ENCODE data around the gene LPP. TPM values are rescaled to one million over a fixed set of nuclear protein-coding genes. Genes with fewer than 3 reads are reported as not detected.

The LPP gene
- polyA plus RNA-seq, 1 donor (not counting 4 experiments of a cell fraction or from before 2014, with no cell fraction given), result 16.0 TPM

DNA sequence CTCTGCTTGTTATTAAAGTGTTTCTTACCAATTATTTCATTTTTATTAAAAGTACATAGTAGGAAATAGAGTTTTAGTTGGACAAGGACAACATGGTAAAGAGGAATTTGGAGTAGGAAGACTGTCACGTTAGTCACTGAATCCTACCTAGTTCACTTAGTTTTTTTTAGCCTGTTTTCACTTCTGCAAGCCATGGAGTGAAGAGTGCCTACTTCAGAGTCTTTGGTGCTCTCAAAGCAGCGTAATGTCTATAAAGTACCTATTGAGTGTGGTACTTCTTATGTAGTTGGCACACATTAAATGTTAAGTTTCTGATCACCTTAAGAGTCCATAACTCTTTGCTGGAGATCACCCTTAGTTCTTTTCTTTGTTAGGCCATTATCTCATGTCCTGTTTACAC is 78.7 kb downstream of the LPP start:
- Histone ChIP-seq H3K9ac (ENCODE audit: control insufficient read depth, extremely low read depth, insufficient read depth, low read length) (no peak overlapping the region), H3K9me1 (ENCODE audit: control insufficient read depth, extremely low read depth, insufficient read depth, low read length) (no peaks in the 10 kb centered on the region), H3K27me3 (ENCODE audit: control insufficient read depth, extremely low read depth, insufficient read depth, low read length) (no peaks in the 10 kb centered on the region), H3K79me2 (ENCODE audit: control insufficient read depth, insufficient read depth, low read length) (peaks cover 24% of the 10 kb centered on the region), H4K20me1 (ENCODE audit: control insufficient read depth, extremely low read depth, insufficient read depth, low read length) (no peaks in the 10 kb centered on the region), H3K36me3 (ENCODE audit: control insufficient read depth in 2 of 2, extremely low read depth in 1 of 2, insufficient read depth in 2 of 2, low read length in 2 of 2) (peaks cover 1 to 7% of the 10 kb centered on the region in 2 experiments), H3K4me2 (ENCODE audit: control insufficient read depth, extremely low read depth, insufficient read depth, low read depth, low read length) (no peak overlapping the region), H3K4me3 (ENCODE audit: control insufficient read depth in 2 of 3, extremely low read depth in 1 of 3, insufficient read depth in 2 of 3, low read depth in 1 of 3, low read length in 3 of 3) (no peak overlapping the region), H3K9me3 (ENCODE audit: control insufficient read depth, low read depth, low read length) (no peaks in the 10 kb centered on the region), H3K27ac (ENCODE audit: control insufficient read depth, insufficient read depth, low read length) (no peak overlapping the region), H3K4me1 (ENCODE audit: control insufficient read depth, extremely low read depth, insufficient read depth, low read length) (no peaks in the 10 kb centered on the region), H2AFZ (ENCODE audit: control insufficient read depth, low read length) (no peak overlapping the region)
- DNase-seq (ENCODE audit: low read depth, low spot score), result no peak
- TF ChIP-seq CTCF (optimal IDR thresholded peaks at IDR 0.05 in 1 of 3, IDR thresholded peaks at IDR 0.05 in 1 of 3, conservative IDR thresholded peaks at IDR 0.05 in 1 of 3; ENCODE audit: extremely low read depth in 1 of 3, insufficient read depth in 2 of 3, low read length in 3 of 3) (no peak), EZH2 (IDR thresholded peaks at IDR 0.05; ENCODE audit: low read length) (no peak)
- no peak for FAIRE-seq
- dilution Hi-C loops (cut with MboI; ENCODE audit: extremely low pct_ligation_motif_present, low sequenced_read_pairs), result no loop called here

DNA sequence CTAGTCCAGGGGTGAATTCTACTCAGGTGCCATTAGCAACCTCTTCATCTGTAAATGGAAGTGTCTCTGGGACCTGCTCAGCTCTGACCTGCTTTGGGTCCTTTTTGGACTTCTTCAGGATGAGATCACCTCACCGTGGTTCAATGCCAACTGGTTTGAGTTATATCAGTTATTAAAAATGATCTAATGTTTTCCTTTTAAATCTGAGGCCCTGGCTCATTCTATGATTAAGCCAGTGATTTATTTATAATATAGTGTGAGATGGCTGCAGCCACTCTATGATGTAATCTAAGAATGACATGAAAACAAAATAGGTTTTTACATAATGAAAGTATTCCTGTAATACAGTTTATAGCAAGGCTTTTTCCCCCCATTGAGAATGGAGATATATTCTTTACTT is 79.4 kb downstream of the LPP start:
- no peak overlapping the region for H2AFZ ChIP-seq (ENCODE audit: control insufficient read depth, low read length)
- DNase-seq (ENCODE audit: low read depth, low spot score), result no peak
- no peaks in the 10 kb centered on the region for H3K9me1 ChIP-seq (ENCODE audit: control insufficient read depth, extremely low read depth, insufficient read depth, low read length)
- no peak overlapping the region for H3K4me3 ChIP-seq (ENCODE audit: control insufficient read depth in 2 of 3, extremely low read depth in 1 of 3, insufficient read depth in 2 of 3, low read depth in 1 of 3, low read length in 3 of 3)
- H3K4me2 ChIP-seq (ENCODE audit: control insufficient read depth, extremely low read depth, insufficient read depth, low read depth, low read length), result no peak overlapping the region
- peaks cover 1 to 7% of the 10 kb centered on the region in 2 experiments for H3K36me3 ChIP-seq (ENCODE audit: control insufficient read depth in 2 of 2, extremely low read depth in 1 of 2, insufficient read depth in 2 of 2, low read length in 2 of 2)
- no peaks in the 10 kb centered on the region for H4K20me1 ChIP-seq (ENCODE audit: control insufficient read depth, extremely low read depth, insufficient read depth, low read length)
- H3K79me2 ChIP-seq (ENCODE audit: control insufficient read depth, insufficient read depth, low read length), result peaks cover 23% of the 10 kb centered on the region
- no peak overlapping the region for H3K9ac ChIP-seq (ENCODE audit: control insufficient read depth, extremely low read depth, insufficient read depth, low read length)
- no peak for TF ChIP-seq CTCF (optimal IDR thresholded peaks at IDR 0.05 in 1 of 3, IDR thresholded peaks at IDR 0.05 in 1 of 3, conservative IDR thresholded peaks at IDR 0.05 in 1 of 3; ENCODE audit: extremely low read depth in 1 of 3, insufficient read depth in 2 of 3, low read length in 3 of 3)
- H3K27ac ChIP-seq (ENCODE audit: control insufficient read depth, insufficient read depth, low read length), result no peak overlapping the region
- dilution Hi-C loops (cut with MboI; ENCODE audit: extremely low pct_ligation_motif_present, low sequenced_read_pairs), result no loop called here
- H3K9me3 ChIP-seq (ENCODE audit: control insufficient read depth, low read depth, low read length), result no peaks in the 10 kb centered on the region
- H3K4me1 ChIP-seq (ENCODE audit: control insufficient read depth, extremely low read depth, insufficient read depth, low read length), result no peaks in the 10 kb centered on the region
- FAIRE-seq, result no peak
- H3K27me3 ChIP-seq (ENCODE audit: control insufficient read depth, extremely low read depth, insufficient read depth, low read length), result no peaks in the 10 kb centered on the region

Measured in keratinocyte (primary cell).